Left lung (tissue), 10 donors: Measurements from ENCODE around the gene MRPS18A. TPM values are rescaled to one million over a fixed set of nuclear protein-coding genes. Genes with fewer than 3 reads are reported as not detected.

Experiments used
- ATAC-seq: fragments of 200-7000 bp; cut with Tn5 transposase; one replicate; pipeline ENCODE4 v1.9.1; 2020; ENCODE audit warnings: moderate library complexity
- DNase-seq, 4 donors: peaks; one replicate each; pipeline ENCODE4 v3.0.0-alpha.2; 2013 to 2020
- H3K27ac ChIP-seq, 2 donors: fragments of 200-600 bp; sonication (generic) in 1 of 2; one replicate each; pipeline versions ENCODE4 v1.5.0 to v1.8.0; 2020 to 2021
- H3K27me3 ChIP-seq, 2 donors: fragments of 200-600 bp; sonication (generic) in 1 of 2; one replicate each; pipeline versions ENCODE4 v1.5.0 to v1.8.0; 2020 to 2021
- H3K36me3 ChIP-seq, 2 donors: fragments of 200-600 bp; sonication (generic) in 1 of 2; one replicate each; pipeline versions ENCODE4 v1.5.0 to v1.8.0; 2020 to 2021
- H3K4me1 ChIP-seq, 2 donors: fragments of 200-600 bp; one replicate each; pipeline ENCODE4 v1.8.0; 2021
- H3K4me3 ChIP-seq, 2 donors: fragments of 200-600 bp; sonication (generic) in 1 of 2; one replicate each; pipeline versions ENCODE4 v1.5.0 to v1.8.0; 2020 to 2021; ENCODE audit warnings: mild to moderate bottlenecking in 1 of 2
- H3K9me3 ChIP-seq, 2 donors: fragments of 200-600 bp; sonication (generic) in 1 of 2; one replicate each; pipeline versions ENCODE4 v1.5.0 to v1.8.0; 2020 to 2021
- CTCF ChIP-seq, 2 donors: fragments of 200-600 bp; sonication (generic) in 1 of 2; IDR thresholded peaks; one replicate each; pipeline versions ENCODE4 v1.5.0 to v1.8.0; 2021; ENCODE audit warnings: antibody characterized with exemption in 2 of 2
- intact Hi-C, 2 donors: fragments of 100-400 bp; cut with DNase I; formaldehyde crosslinking; loops; one replicate each; pipeline versions ENCODE4 v1.11.2 to v1.14.2; 2022
- polyA plus RNA-seq, 6 donors: library from polyadenylated mRNA; unstranded; fragments of 120-200 nt; gene quantifications; one replicate each; pipeline ENCODE4 v1.2.1, GENCODE V29; 2013; ENCODE audit not compliant: insufficient read length in 6 of 6
- total RNA-seq, 2 donors: library from RNA; stranded (reverse); fragmentation: NEBNext Ultra II Directional; extraction: Animal tissue kit (Norgen Biotek cat#: 25700); gene quantifications; one replicate each; pipeline ENCODE4 v1.2.1, GENCODE V29; 2021
- donor health status: DM: no; HTN: yes; CAD: no.
- donor health status: DM: no; HTN: no; CAD: no.

Gene MRPS18A
- total and polyA plus RNA-seq, 8 donors, result 27.0 to 45.0 (median 38.0) TPM

- intact Hi-C loops, result no loop called here
- DNase-seq, result peak in 1 of 4 donors; percentile 71
- H3K9me3 ChIP-seq, result no peaks in the 10 kb centered on the region
- no peak for ATAC-seq
- H3K27ac ChIP-seq, result no peak overlapping the region
- peaks cover 27 to 50% of the 10 kb centered on the region in 2 donors for H3K4me1 ChIP-seq
- no peak for TF ChIP-seq CTCF (IDR thresholded peaks at IDR 0.05)
- no peak overlapping the region for H3K4me3 ChIP-seq
- H3K36me3 ChIP-seq, result no peaks in the 10 kb centered on the region
- H3K27me3 ChIP-seq, result no peaks in the 10 kb centered on the region
Observed at GRCh38 chr6:43698584-43699349, 11.2 kb upstream of the MRPS18A start.

GRCh38 chr6:43697421-43697820 lies 9.8 kb upstream of the MRPS18A start:
- Histone ChIP-seq H3K9me3 (no peaks in the 10 kb centered on the region), H3K36me3 (no peaks in the 10 kb centered on the region), H3K27ac (no peak overlapping the region), H3K27me3 (no peaks in the 10 kb centered on the region), H3K4me1 (peaks cover 18 to 39% of the 10 kb centered on the region in 2 donors), H3K4me3 (no peak overlapping the region)
- ATAC-seq (no peak), DNase-seq (no peak)
- TF ChIP-seq CTCF (IDR thresholded peaks at IDR 0.05), result no peak
- intact Hi-C loops, result no loop called here

GRCh38 chr6:43695967-43696291 lies 8.3 kb upstream of the MRPS18A start:
- intact Hi-C loops, result no loop called here
- DNase-seq (no peak), ATAC-seq (no peak)
- Histone ChIP-seq H3K27ac (peak overlapping the region in 1 of 2 donors; percentile 8), H3K9me3 (no peaks in the 10 kb centered on the region), H3K36me3 (no peaks in the 10 kb centered on the region), H3K4me1 (peaks cover 11 to 27% of the 10 kb centered on the region in 2 donors), H3K4me3 (no peak overlapping the region), H3K27me3 (no peaks in the 10 kb centered on the region)
- no peak for TF ChIP-seq CTCF (IDR thresholded peaks at IDR 0.05)

- DNase-seq (peak in 1 of 4 donors; percentile 84), ATAC-seq (peak; percentile 92)
- intact Hi-C loops, result no loop called here
- Histone ChIP-seq H3K36me3 (no peaks in the 10 kb centered on the region), H3K4me3 (no peak overlapping the region), H3K4me1 (peaks cover 11 to 27% of the 10 kb centered on the region in 2 donors), H3K27ac (peak overlapping the region; percentile 28 to 71), H3K9me3 (no peaks in the 10 kb centered on the region), H3K27me3 (no peaks in the 10 kb centered on the region)
- TF ChIP-seq CTCF (IDR thresholded peaks at IDR 0.05), result no peak
Observed at GRCh38 chr6:43695215-43695966, 7.8 kb upstream of the MRPS18A start.

- H3K27ac ChIP-seq, result no peak overlapping the region
- no peaks in the 10 kb centered on the region for H3K36me3 ChIP-seq
- DNase-seq, result no peak
- intact Hi-C loops, result no loop called here
- no peak for TF ChIP-seq CTCF (IDR thresholded peaks at IDR 0.05)
- H3K27me3 ChIP-seq, result no peaks in the 10 kb centered on the region
- H3K4me1 ChIP-seq, result peaks cover 5 to 14% of the 10 kb centered on the region in 2 donors
- no peak overlapping the region for H3K4me3 ChIP-seq
- ATAC-seq, result no peak
- no peaks in the 10 kb centered on the region for H3K9me3 ChIP-seq
Observed at GRCh38 chr6:43689421-43689820, 1.8 kb upstream of the MRPS18A start.
